ENCODE measurements around the gene CGAS. TPM values are rescaled to one million over a fixed set of nuclear protein-coding genes. Genes with fewer than 3 reads are reported as not detected.
"Not testable (repeated sequence)": the region's sequence is repeated elsewhere in the genome, so short reads cannot be mapped to it uniquely, and the experiment has no call there.

The CGAS gene
- polyA plus RNA-seq, 1 donor = 2.8 TPM

DNA sequence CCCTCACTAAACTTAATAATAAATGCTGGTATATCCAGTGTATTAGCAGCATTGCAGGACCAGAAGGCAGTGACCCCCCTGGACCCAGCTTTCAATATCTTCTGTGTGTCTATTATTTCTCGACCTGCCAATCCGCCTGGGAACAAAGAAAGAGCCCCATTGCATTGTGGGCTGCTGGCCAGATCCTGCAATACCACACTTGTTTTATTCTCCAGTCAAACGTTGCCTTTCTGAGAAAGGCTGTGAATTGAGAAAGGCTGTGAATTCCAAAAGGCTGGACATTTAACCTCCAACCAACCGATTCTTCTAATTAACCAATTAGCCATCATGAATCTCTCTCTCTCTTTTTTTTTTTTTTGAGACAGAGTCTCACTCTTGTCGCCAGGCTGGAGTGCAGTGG, 8.0 kb upstream of the CGAS start:
- peaks cover 6% of the 10 kb centered on the region for H3K36me3 ChIP-seq (ENCODE audit: control insufficient read depth, insufficient read depth, low read length)
- H3K27ac ChIP-seq (ENCODE audit: low read length) = no peak overlapping the region
- H3K4me1 ChIP-seq (ENCODE audit: control insufficient read depth, insufficient read depth, low read length) = peaks cover 2% of the 10 kb centered on the region
- no peak overlapping the region for H3K4me3 ChIP-seq (ENCODE audit: low read length)
- H3K9me3 ChIP-seq (ENCODE audit: control insufficient read depth, low read depth, low read length) = no peaks in the 10 kb centered on the region
- H3K27me3 ChIP-seq (ENCODE audit: control insufficient read depth, insufficient read depth, low read length) = no peaks in the 10 kb centered on the region
- DNase-seq = no peak
- no CpG with 5 or more reads among the region's 5 CpGs for WGBS (ENCODE audit: insufficient coverage, low lambda C conversion rate)

DNA sequence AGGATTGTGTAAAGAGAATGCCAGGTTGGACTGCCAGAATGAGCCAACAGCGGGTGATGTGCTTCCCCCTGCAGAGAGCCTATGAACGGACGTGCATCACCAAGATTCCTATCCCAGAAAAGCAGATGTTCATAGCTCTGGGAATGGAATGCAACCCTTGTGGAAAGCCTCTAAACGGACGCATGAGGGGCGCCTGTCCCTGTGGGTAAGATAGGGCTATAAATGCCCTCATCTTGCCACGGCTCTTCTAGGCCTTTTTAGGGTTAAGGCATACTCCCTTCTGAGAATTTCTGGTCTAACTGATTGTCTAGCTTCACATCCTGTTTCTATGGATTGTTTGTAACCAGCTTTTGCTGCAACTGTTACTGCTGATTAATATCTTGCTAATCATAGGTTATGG, 7.4 kb upstream of the CGAS start:
- not testable (repeated sequence) for H3K9me3 ChIP-seq (ENCODE audit: control insufficient read depth, low read depth, low read length); H3K27me3 ChIP-seq (ENCODE audit: control insufficient read depth, insufficient read depth, low read length); H3K4me3 ChIP-seq (ENCODE audit: low read length); H3K36me3 ChIP-seq (ENCODE audit: control insufficient read depth, insufficient read depth, low read length); H3K4me1 ChIP-seq (ENCODE audit: control insufficient read depth, insufficient read depth, low read length); DNase-seq; H3K27ac ChIP-seq (ENCODE audit: low read length)
- WGBS (ENCODE audit: insufficient coverage, low lambda C conversion rate) = no CpG with 5 or more reads among the region's 7 CpGs

DNA sequence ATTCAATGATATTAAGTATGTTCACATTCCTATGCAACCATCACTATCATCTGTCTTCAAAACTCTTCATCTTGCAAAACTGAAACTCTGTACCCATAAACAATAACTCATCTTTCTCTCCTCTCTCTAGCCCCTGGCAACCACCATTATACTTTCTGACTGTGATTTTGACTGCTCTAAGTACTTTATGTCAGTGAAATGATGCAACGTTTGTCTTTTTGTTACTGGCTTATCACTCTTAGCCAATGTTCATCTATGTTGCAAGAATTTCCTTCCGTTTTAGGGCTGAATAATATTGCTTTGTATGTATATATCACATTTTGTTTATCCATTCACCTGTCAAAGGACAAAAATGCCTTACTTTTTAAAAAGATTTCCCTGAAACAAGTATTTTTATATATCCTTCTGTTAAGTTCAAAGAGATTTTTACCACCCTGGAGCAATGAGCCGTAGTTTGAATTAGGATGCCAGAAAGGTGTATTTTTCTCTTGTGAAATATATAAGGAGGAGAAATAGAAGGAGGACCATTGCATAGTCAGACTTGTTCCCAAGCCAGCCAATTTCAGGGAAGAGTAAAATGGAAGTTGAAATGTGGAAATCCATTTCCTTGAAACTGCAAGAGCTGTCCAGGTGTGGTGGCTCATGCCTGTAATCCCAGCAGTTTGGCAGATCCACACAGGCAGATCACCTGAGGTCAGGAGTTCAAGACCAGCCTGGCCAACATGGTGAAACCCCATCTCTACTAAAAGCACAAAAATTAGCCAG, 4.0 kb upstream of the CGAS start:
- Histone ChIP-seq H3K36me3 (ENCODE audit: control insufficient read depth, insufficient read depth, low read length) (no peaks in the 10 kb centered on the region), H3K27ac (ENCODE audit: low read length) (no peak overlapping the region), H3K4me3 (ENCODE audit: low read length) (no peak overlapping the region), H3K9me3 (ENCODE audit: control insufficient read depth, low read depth, low read length) (no peaks in the 10 kb centered on the region), H3K4me1 (ENCODE audit: control insufficient read depth, insufficient read depth, low read length) (peaks cover 8% of the 10 kb centered on the region), H3K27me3 (ENCODE audit: control insufficient read depth, insufficient read depth, low read length) (peaks cover 13% of the 10 kb centered on the region)
- WGBS (ENCODE audit: insufficient coverage, low lambda C conversion rate) = 20% methylated on average over 1 of the region's 3 CpGs
- peak in 1 of 2 donors; percentile 15 for DNase-seq

DNA sequence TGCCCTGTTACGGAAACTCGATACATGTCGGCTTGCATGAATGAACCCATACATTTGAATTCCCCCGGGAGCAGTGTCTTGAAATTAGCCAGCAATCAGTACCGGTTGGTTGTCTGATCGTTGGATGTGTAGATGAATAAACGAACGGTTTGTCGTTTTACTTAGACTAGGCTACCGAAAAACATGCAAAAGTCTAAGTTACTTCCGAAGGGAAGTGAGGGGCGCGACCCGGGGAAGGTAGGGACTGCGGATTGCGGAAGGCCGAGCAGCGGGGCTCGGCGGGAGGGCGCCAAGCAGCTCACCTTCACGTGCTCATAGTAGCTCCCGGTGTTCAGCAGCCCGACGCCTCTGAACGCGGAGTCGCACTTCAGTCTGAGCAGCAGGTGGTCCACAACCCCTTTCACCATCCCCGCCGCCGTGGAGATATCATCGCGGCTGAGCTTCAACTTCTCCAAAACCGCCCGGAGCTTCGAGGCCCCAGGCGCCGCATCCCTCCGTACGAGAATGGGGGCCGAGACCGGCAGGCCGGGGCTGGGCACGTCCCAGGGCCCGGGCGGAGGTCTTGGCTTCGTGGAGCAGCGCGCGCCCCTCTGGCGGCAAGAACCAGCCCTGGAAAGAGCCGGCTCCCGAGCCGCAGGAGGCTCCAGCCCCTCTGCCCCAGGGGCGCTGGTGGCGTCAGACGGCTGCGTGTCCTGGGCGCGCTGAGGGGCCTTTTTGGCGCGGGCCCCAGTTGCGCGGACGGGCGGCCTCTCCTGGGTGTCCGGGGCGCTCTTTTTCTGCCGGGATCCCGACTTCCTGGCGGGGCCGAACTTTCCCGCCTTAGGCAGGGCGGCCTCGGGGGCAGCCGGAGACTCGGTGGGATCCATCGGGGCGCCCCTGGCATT, 632 bp downstream of the CGAS start:
- no CpG with 5 or more reads among the region's 79 CpGs for WGBS (ENCODE audit: insufficient coverage, low lambda C conversion rate)
- Histone ChIP-seq H3K9me3 (ENCODE audit: control insufficient read depth, low read depth, low read length) (no peaks in the 10 kb centered on the region), H3K4me1 (ENCODE audit: control insufficient read depth, insufficient read depth, low read length) (peaks cover 7% of the 10 kb centered on the region), H3K27ac (ENCODE audit: low read length) (peak overlapping the region; percentile 52), H3K27me3 (ENCODE audit: control insufficient read depth, insufficient read depth, low read length) (peaks cover 14% of the 10 kb centered on the region), H3K4me3 (ENCODE audit: low read length) (peak overlapping the region; percentile 66), H3K36me3 (ENCODE audit: control insufficient read depth, insufficient read depth, low read length) (no peaks in the 10 kb centered on the region)
- DNase-seq = peak in 1 of 2 donors; percentile 59

DNA sequence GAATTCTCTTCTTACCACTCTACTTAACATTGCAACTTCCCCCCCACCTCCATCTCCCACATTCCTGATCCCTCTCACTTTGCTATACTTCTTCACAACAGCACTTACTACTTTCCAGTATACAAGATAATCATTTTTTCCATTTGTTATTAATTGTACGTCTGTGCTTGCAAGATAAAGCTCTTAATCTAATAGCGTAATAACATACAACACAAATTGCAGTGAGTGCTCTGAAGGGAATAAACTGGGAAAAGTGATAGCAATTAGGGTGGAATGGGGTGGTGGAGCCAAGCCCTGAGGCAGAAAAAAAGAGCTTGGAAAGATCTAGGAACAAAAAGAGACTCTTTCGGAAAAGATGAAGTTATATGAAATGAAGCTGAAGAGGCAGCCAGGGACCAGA, 8.5 kb downstream of the CGAS start:
- WGBS (ENCODE audit: insufficient coverage, low lambda C conversion rate) = 100% methylated on average over 2 of the region's 3 CpGs
- H3K36me3 ChIP-seq (ENCODE audit: control insufficient read depth, insufficient read depth, low read length) = peaks cover 2% of the 10 kb centered on the region

DNA sequence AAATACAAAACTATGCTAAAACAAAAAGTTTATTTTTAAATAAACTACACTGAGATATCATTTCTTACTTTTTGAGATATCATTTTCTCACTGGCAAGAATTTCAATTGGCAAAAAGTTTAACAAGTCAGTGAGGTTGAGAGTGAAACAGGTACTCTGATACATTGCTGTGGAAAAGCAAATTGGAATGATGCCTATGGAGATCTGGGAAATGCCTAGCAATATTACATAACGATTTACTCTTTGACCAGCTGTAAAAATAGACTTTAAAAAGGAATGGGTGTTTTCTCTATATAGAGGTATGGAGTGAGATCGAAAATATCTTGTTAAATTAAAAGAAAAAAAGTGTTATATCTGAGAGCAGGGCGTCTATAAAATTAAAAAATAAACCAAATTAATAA, 16.9 kb downstream of the CGAS start:
- DNase-seq = no peak
- WGBS (ENCODE audit: insufficient coverage, low lambda C conversion rate) = 92% methylated on average over 3 of the region's 3 CpGs
- peaks cover 2% of the 10 kb centered on the region for H3K36me3 ChIP-seq (ENCODE audit: control insufficient read depth, insufficient read depth, low read length)

More for the DNA sequence above, 8.5 kb downstream of the CGAS start:
- H3K9me3 ChIP-seq (ENCODE audit: control insufficient read depth, low read depth, low read length) = no peaks in the 10 kb centered on the region
- no peaks in the 10 kb centered on the region for H3K27me3 ChIP-seq (ENCODE audit: control insufficient read depth, insufficient read depth, low read length)
- no peaks in the 10 kb centered on the region for H3K4me1 ChIP-seq (ENCODE audit: control insufficient read depth, insufficient read depth, low read length)
- no peak for DNase-seq
- H3K27ac ChIP-seq (ENCODE audit: low read length) = no peak overlapping the region
- no peak overlapping the region for H3K4me3 ChIP-seq (ENCODE audit: low read length)

DNA sequence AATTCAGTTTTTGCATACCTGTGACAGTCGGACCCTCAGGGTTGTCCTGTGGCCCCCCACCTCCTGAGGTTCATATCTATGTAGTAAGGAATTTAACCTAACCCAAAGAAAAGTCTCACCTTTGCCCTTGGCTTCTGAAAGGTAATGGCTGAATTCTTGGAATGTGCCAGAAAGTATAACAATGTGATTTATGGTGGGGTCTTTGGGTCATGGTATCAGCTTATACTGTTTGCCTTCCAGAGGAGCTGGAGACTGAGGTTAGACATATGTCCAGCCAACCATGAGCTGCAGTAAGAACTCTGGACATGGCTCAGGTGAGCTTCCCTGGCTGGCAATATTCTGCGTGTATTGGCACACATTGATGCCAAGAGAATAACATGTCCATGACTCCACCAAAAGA, 30.6 kb downstream of the CGAS start:
- DNase-seq = no peak
- H3K9me3 ChIP-seq (ENCODE audit: control insufficient read depth, low read depth, low read length) = no peaks in the 10 kb centered on the region
- no peak overlapping the region for H3K27ac ChIP-seq (ENCODE audit: low read length)
- H3K27me3 ChIP-seq (ENCODE audit: control insufficient read depth, insufficient read depth, low read length) = no peaks in the 10 kb centered on the region
- 0% methylated on average over 1 of the region's 2 CpGs for WGBS (ENCODE audit: insufficient coverage, low lambda C conversion rate)
- H3K36me3 ChIP-seq (ENCODE audit: control insufficient read depth, insufficient read depth, low read length) = no peaks in the 10 kb centered on the region
- H3K4me1 ChIP-seq (ENCODE audit: control insufficient read depth, insufficient read depth, low read length) = no peaks in the 10 kb centered on the region
- no peak overlapping the region for H3K4me3 ChIP-seq (ENCODE audit: low read length)

More for the DNA sequence above, 16.9 kb downstream of the CGAS start:
- Histone ChIP-seq H3K27ac (ENCODE audit: low read length) (no peak overlapping the region), H3K4me1 (ENCODE audit: control insufficient read depth, insufficient read depth, low read length) (no peaks in the 10 kb centered on the region), H3K9me3 (ENCODE audit: control insufficient read depth, low read depth, low read length) (no peaks in the 10 kb centered on the region), H3K4me3 (ENCODE audit: low read length) (no peak overlapping the region), H3K27me3 (ENCODE audit: control insufficient read depth, insufficient read depth, low read length) (no peaks in the 10 kb centered on the region)

DNA sequence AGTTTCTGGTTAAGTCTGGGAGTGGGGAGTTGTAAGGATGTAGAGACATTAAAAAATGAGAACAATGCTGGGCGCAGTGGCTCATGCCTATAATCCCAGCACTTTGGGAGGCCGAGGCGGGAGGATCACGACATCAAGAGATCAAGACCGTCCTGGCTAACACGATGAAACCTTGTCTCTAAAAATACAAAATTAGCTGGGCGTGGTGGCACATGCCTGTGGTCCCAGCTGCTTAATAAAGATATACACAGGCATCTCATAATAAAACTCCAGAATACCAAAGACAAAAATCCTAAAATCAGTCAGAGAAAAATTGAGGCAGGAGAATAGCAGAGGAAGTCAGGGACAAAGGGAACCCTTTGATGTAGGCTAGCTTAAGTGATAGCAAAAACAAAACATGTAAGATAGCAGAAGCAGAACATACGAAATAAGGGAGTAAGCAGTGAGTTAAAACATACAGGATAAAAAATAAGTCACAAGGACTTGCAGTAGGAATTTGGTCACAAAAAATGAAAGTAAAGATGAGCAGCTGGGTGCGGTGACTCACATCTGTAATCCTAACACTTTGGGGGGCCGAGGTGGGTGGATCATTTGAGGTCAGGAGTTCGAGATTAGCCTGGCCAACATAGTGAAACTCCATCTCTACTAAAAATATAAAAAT, 33.9 kb downstream of the CGAS start:
- Histone ChIP-seq H3K27ac (ENCODE audit: low read length) (no peak overlapping the region), H3K27me3 (ENCODE audit: control insufficient read depth, insufficient read depth, low read length) (no peaks in the 10 kb centered on the region), H3K36me3 (ENCODE audit: control insufficient read depth, insufficient read depth, low read length) (no peaks in the 10 kb centered on the region), H3K4me3 (ENCODE audit: low read length) (no peak overlapping the region), H3K4me1 (ENCODE audit: control insufficient read depth, insufficient read depth, low read length) (no peaks in the 10 kb centered on the region), H3K9me3 (ENCODE audit: control insufficient read depth, low read depth, low read length) (no peaks in the 10 kb centered on the region)
- WGBS (ENCODE audit: insufficient coverage, low lambda C conversion rate) = 60% methylated on average over 1 of the region's 11 CpGs
- DNase-seq = no peak

DNA sequence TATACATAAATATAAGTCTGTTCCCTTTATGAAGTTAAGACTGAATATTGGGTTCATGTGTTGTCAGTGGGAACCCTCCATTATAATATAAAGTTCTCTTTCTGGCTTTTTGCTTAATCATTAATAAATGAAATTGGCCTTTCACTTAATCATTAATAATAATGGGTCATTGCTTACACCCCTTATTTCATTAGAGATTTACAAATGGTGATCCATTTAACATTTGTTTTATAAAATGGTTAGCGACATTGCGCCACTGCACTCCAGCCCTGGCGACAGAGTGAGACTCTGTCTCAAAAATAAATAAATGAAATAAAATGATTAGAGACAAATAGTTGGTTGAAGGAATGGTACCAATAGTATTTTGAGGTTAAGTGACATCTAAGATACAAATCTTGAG, 39.0 kb downstream of the CGAS start:
- Histone ChIP-seq H3K4me3 (ENCODE audit: low read length) (no peak overlapping the region), H3K27me3 (ENCODE audit: control insufficient read depth, insufficient read depth, low read length) (no peaks in the 10 kb centered on the region), H3K27ac (ENCODE audit: low read length) (no peak overlapping the region), H3K9me3 (ENCODE audit: control insufficient read depth, low read depth, low read length) (no peaks in the 10 kb centered on the region), H3K36me3 (ENCODE audit: control insufficient read depth, insufficient read depth, low read length) (no peaks in the 10 kb centered on the region), H3K4me1 (ENCODE audit: control insufficient read depth, insufficient read depth, low read length) (peaks cover 2% of the 10 kb centered on the region)
- no peak for DNase-seq
- WGBS (ENCODE audit: insufficient coverage, low lambda C conversion rate) = no CpG with 5 or more reads among the region's 3 CpGs

DNA sequence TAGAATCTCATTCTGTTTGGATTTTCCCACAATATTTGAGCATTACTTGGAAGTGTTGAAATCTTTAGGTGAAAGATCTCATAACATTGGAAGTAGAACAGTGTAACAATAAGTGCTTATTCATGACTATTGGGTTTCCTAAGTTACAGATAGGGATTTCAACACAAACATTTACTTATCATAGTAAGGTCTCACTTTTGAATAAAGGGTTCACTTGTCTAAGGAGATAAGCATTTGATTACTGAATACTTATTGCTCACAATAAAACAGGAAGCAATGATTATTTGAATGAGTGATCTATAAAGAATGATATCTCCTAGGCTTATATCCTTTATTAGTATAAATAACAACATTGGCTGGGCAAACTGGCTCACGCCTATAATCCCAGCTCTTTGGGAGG, 42.7 kb downstream of the CGAS start:
- no peaks in the 10 kb centered on the region for H3K27me3 ChIP-seq (ENCODE audit: control insufficient read depth, insufficient read depth, low read length)
- DNase-seq = peak in 1 of 2 donors; percentile 53
- no peak overlapping the region for H3K4me3 ChIP-seq (ENCODE audit: low read length)
- H3K9me3 ChIP-seq (ENCODE audit: control insufficient read depth, low read depth, low read length) = no peaks in the 10 kb centered on the region
- H3K27ac ChIP-seq (ENCODE audit: low read length) = no peak overlapping the region
- H3K4me1 ChIP-seq (ENCODE audit: control insufficient read depth, insufficient read depth, low read length) = peaks cover 2% of the 10 kb centered on the region
- WGBS (ENCODE audit: insufficient coverage, low lambda C conversion rate) = no CpG with 5 or more reads among the region's 1 CpG
- no peaks in the 10 kb centered on the region for H3K36me3 ChIP-seq (ENCODE audit: control insufficient read depth, insufficient read depth, low read length)

All from large intestine (tissue), 3 donors.